ENCODE results near the gene SLC7A6.

DNA sequence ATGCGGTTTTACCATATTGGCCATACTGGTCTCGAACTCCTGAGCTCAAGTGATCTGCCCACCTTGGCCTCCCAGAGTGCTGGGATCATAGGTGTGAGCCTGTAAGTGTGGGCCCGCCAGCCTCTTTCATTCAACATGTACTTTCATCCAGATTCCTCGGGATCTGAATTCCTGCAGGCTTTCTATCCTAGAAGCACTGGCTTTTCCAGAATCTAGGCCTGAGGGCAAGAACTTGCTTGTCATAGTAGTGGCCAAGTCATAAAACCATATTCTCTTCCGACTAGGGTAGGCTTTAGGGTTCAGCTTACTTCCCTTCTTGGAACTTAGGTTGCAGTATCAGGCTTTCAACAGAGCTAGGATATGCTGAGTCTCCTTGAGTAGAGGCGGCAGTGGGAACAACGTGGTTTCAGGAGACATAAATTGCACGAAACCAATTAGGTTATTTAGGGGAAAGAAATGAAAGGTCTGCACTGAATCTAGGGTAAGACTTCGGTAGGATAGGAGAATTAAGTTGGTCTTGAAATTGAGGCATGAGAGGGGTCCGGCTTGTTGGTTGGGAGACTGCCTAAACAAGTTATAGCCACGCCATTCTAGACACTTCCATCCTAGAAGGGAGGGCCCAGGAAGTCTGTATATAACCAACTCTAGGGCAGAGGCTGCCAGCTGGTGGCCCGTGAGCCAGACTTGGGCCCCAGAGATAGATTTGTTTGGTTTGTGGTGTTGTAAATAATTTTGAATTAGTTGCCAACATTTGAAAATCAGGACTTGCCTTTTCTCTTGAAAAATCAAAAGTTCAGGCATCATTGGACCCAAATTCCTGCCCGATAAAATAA is 15.6 kb downstream of the SLC7A6 start:
- TF ChIP-seq, protein P1, sequence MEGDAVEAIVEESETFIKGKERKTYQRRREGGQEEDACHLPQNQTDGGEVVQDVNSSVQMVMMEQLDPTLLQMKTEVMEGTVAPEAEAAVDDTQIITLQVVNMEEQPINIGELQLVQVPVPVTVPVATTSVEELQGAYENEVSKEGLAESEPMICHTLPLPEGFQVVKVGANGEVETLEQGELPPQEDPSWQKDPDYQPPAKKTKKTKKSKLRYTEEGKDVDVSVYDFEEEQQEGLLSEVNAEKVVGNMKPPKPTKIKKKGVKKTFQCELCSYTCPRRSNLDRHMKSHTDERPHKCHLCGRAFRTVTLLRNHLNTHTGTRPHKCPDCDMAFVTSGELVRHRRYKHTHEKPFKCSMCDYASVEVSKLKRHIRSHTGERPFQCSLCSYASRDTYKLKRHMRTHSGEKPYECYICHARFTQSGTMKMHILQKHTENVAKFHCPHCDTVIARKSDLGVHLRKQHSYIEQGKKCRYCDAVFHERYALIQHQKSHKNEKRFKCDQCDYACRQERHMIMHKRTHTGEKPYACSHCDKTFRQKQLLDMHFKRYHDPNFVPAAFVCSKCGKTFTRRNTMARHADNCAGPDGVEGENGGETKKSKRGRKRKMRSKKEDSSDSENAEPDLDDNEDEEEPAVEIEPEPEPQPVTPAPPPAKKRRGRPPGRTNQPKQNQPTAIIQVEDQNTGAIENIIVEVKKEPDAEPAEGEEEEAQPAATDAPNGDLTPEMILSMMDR (IDR thresholded peaks at IDR 0.05 in 2 of 3, conservative IDR thresholded peaks at IDR 0.05 in 1 of 3; ENCODE audit: borderline replicate concordance in 1 of 3, insufficient read depth in 1 of 3, low read depth in 2 of 3, low read length in 2 of 3), result no peak
- TF ChIP-seq, protein P2, sequence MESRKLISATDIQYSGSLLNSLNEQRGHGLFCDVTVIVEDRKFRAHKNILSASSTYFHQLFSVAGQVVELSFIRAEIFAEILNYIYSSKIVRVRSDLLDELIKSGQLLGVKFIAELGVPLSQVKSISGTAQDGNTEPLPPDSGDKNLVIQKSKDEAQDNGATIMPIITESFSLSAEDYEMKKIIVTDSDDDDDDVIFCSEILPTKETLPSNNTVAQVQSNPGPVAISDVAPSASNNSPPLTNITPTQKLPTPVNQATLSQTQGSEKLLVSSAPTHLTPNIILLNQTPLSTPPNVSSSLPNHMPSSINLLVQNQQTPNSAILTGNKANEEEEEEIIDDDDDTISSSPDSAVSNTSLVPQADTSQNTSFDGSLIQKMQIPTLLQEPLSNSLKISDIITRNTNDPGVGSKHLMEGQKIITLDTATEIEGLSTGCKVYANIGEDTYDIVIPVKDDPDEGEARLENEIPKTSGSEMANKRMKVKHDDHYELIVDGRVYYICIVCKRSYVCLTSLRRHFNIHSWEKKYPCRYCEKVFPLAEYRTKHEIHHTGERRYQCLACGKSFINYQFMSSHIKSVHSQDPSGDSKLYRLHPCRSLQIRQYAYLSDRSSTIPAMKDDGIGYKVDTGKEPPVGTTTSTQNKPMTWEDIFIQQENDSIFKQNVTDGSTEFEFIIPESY (IDR thresholded peaks at IDR 0.05; ENCODE audit: extremely low read depth, insufficient replicate concordance, low read length), result no peak
- TF ChIP-seq POLR2AphosphoS5 (IDR thresholded peaks at IDR 0.05; ENCODE audit: low read depth, low read length) (no peak), RAD21 (IDR thresholded peaks at IDR 0.05; ENCODE audit: low read depth) (no peak), SRF (IDR thresholded peaks at IDR 0.05; ENCODE audit: low read depth) (no peak), SP1 (IDR thresholded peaks at IDR 0.05; ENCODE audit: low read depth) (no peak), POLR2A (IDR thresholded peaks at IDR 0.05; ENCODE audit: borderline replicate concordance, extremely low read depth, insufficient read depth, insufficient read length) (no peak), JUND (IDR thresholded peaks at IDR 0.05) (no peak), EZH2 (IDR thresholded peaks at IDR 0.05) (no peak), TCF7L2 (IDR thresholded peaks at IDR 0.05; ENCODE audit: borderline replicate concordance, extremely low read depth, insufficient read depth, insufficient read length) (no peak), EZH2phosphoT487 (IDR thresholded peaks at IDR 0.05; ENCODE audit: borderline replicate concordance) (no peak), CBX3 (IDR thresholded peaks at IDR 0.05; ENCODE audit: low read depth) (no peak), SIN3A (IDR thresholded peaks at IDR 0.05; ENCODE audit: low read depth) (no peak)
- TF ChIP-seq, protein P3, sequence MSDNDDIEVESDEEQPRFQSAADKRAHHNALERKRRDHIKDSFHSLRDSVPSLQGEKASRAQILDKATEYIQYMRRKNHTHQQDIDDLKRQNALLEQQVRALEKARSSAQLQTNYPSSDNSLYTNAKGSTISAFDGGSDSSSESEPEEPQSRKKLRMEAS (IDR thresholded peaks at IDR 0.05), result no peak

Data from HCT116 (cell line).